ENCODE data around the gene TMPRSS3. TPM values are rescaled to one million over a fixed set of nuclear protein-coding genes. Genes with fewer than 3 reads are reported as not detected.

TMPRSS3 gene
- total RNA-seq, 1 experiment from 2014 or later, result 2.0 TPM

DNA sequence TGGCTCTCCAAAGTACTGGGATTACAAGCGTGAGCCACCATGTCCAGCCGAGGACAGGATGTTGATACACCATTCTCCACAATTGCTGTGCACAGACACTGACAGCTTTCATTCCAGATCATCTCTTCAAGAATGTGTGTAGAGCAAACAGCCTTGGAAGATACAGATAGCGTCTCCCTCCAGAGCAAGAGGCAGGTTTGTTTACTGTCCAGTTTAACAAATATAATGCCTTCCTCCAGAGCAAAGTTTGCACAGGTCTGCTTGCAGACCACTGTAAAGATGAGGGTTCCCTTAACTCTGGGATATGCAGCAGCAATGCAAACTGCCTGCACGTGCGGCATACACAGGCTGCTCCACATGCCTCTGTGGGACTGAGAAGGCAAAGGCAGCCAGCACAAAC is 4.6 kb downstream of the TMPRSS3 start:
- intact Hi-C loops (cut with micrococcal nuclease), result no loop called here
- Mint-ChIP-seq H3K27ac (ENCODE audit: low read depth, unreplicated experiment) (no peak overlapping the region), H3K9me3 (ENCODE audit: unreplicated experiment) (no peaks in the 10 kb centered on the region), H3K4me1 (ENCODE audit: insufficient read depth, unreplicated experiment) (peaks cover 6% of the 10 kb centered on the region), H3K36me3 (ENCODE audit: insufficient read depth, unreplicated experiment) (no peaks in the 10 kb centered on the region), H3K27me3 (ENCODE audit: insufficient read depth, unreplicated experiment) (peaks cover 11% of the 10 kb centered on the region), H3K4me3 (ENCODE audit: unreplicated experiment) (no peak overlapping the region)
- ChIA-PET POLR2A (no interaction called here), CTCF (no interaction called here)
- no TSS peak for BruUV-seq (replicated peaks)
- TF ChIP-seq, protein P1, sequence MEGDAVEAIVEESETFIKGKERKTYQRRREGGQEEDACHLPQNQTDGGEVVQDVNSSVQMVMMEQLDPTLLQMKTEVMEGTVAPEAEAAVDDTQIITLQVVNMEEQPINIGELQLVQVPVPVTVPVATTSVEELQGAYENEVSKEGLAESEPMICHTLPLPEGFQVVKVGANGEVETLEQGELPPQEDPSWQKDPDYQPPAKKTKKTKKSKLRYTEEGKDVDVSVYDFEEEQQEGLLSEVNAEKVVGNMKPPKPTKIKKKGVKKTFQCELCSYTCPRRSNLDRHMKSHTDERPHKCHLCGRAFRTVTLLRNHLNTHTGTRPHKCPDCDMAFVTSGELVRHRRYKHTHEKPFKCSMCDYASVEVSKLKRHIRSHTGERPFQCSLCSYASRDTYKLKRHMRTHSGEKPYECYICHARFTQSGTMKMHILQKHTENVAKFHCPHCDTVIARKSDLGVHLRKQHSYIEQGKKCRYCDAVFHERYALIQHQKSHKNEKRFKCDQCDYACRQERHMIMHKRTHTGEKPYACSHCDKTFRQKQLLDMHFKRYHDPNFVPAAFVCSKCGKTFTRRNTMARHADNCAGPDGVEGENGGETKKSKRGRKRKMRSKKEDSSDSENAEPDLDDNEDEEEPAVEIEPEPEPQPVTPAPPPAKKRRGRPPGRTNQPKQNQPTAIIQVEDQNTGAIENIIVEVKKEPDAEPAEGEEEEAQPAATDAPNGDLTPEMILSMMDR (IDR thresholded peaks at IDR 0.05; ENCODE audit: unreplicated experiment), result no peak
- no peak for DNase-seq (ENCODE audit: unreplicated experiment)

DNA sequence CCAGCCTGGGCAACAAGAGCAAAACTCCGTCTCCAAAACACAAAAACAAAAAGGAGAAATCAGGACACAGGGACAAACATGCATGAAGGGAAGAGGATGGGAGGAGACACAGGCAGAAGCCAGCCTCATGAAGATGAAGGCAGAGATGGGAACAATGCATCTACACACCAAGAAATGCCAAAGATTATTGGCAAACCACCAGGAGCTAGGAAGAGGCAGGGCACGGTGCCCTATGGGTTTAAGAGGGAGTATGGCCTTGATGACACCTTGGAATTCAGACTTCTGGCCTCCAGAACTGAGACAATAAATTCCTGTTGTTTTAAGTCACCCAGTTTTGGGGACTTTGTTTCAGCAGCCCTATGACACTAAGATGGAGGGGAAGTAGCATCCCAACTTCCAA is 5.2 kb downstream of the TMPRSS3 start:
- H3K27ac Mint-ChIP-seq (ENCODE audit: low read depth, unreplicated experiment), result no peak overlapping the region
- DNase-seq (ENCODE audit: unreplicated experiment), result no peak
- POLR2A ChIA-PET, result no interaction called here

DNA sequence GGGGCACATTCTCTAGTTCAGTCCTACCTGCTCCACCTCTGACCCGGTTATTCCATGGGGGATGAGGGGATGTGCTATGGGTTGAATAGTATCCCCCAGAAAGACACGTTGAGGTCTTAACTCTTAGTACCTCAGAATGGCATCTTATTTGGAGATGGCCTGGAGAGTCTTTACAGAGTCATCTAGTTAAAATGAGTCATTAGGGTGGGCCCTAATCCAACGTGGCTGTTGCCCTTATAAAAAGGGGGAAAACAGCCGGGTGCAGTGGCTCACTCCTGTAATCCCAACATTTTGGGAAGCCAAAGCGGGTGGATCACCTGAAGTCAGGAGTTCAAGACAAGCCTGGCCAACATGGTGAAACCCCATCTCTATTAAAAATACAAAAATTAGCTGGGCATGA is 5.7 kb downstream of the TMPRSS3 start:
- ChIA-PET POLR2A (no interaction called here), CTCF (no interaction called here)
- intact Hi-C loops (cut with micrococcal nuclease), result no loop called here
- TF ChIP-seq, protein P1 (IDR thresholded peaks at IDR 0.05; ENCODE audit: unreplicated experiment), result no peak
- Mint-ChIP-seq H3K4me3 (ENCODE audit: unreplicated experiment) (no peak overlapping the region), H3K4me1 (ENCODE audit: insufficient read depth, unreplicated experiment) (peaks cover 2% of the 10 kb centered on the region), H3K27me3 (ENCODE audit: insufficient read depth, unreplicated experiment) (peaks cover 11% of the 10 kb centered on the region), H3K36me3 (ENCODE audit: insufficient read depth, unreplicated experiment) (no peaks in the 10 kb centered on the region), H3K27ac (ENCODE audit: low read depth, unreplicated experiment) (no peak overlapping the region), H3K9me3 (ENCODE audit: unreplicated experiment) (no peaks in the 10 kb centered on the region)
- BruUV-seq (replicated peaks), result no TSS peak
- DNase-seq (ENCODE audit: unreplicated experiment), result no peak

More for the DNA sequence above, 5.2 kb downstream of the TMPRSS3 start:
- BruUV-seq (replicated peaks), result no TSS peak
- TF ChIP-seq, protein P1 (IDR thresholded peaks at IDR 0.05; ENCODE audit: unreplicated experiment), result no peak
- peaks cover 11% of the 10 kb centered on the region for H3K27me3 Mint-ChIP-seq (ENCODE audit: insufficient read depth, unreplicated experiment)
- no peaks in the 10 kb centered on the region for H3K36me3 Mint-ChIP-seq (ENCODE audit: insufficient read depth, unreplicated experiment)
- CTCF ChIA-PET, result no interaction called here
- intact Hi-C loops (cut with micrococcal nuclease), result no loop called here
- H3K4me1 Mint-ChIP-seq (ENCODE audit: insufficient read depth, unreplicated experiment), result peaks cover 2% of the 10 kb centered on the region
- no peaks in the 10 kb centered on the region for H3K9me3 Mint-ChIP-seq (ENCODE audit: unreplicated experiment)
- no peak overlapping the region for H3K4me3 Mint-ChIP-seq (ENCODE audit: unreplicated experiment)

GRCh38 chr21:42389449-42389835 is 6.4 kb downstream of the TMPRSS3 start:
- Mint-ChIP-seq H3K27ac (ENCODE audit: low read depth, unreplicated experiment) (no peak overlapping the region), H3K4me1 (ENCODE audit: insufficient read depth, unreplicated experiment) (peaks cover 6% of the 10 kb centered on the region), H3K27me3 (ENCODE audit: insufficient read depth, unreplicated experiment) (peaks cover 11% of the 10 kb centered on the region), H3K9me3 (ENCODE audit: unreplicated experiment) (no peaks in the 10 kb centered on the region), H3K36me3 (ENCODE audit: insufficient read depth, unreplicated experiment) (no peaks in the 10 kb centered on the region), H3K4me3 (ENCODE audit: unreplicated experiment) (no peak overlapping the region)
- ChIA-PET CTCF (no interaction called here), POLR2A (no interaction called here)
- TF ChIP-seq, protein P1 (IDR thresholded peaks at IDR 0.05; ENCODE audit: unreplicated experiment), result no peak
- no peak for DNase-seq (ENCODE audit: unreplicated experiment)
- intact Hi-C loops (cut with micrococcal nuclease), result no loop called here
- BruUV-seq (replicated peaks), result no TSS peak

All from MCF 10A (cell line).